Measurements from ENCODE around the gene POLR3GL. TPM values are rescaled to one million over a fixed set of nuclear protein-coding genes. Genes with fewer than 3 reads are reported as not detected.

Gene POLR3GL
- total and polyA plus RNA-seq, 10 of the 15 experiments (the other 5 are each of a cell fraction or from before 2014, with no cell fraction given): 12.8 to 47.0 (median 26.6) TPM

- CTCF ChIA-PET: interaction anchor here (0.6 to 2.0 kb wide), 6 partner anchors 10 to 122 kb away, joined by 3 to 9 read pairs (median 4); partner anchors contain the start of gene NUDT17
- TF ChIP-seq CEBPB (IDR thresholded peaks at IDR 0.05; ENCODE audit: borderline replicate concordance in 1 of 2, low read depth in 2 of 2, low read length in 2 of 2) (no peak), PAX8 (IDR thresholded peaks at IDR 0.05) (no peak), ELK1 (IDR thresholded peaks at IDR 0.05; ENCODE audit: low read depth, low read length) (no peak), RB1 (IDR thresholded peaks at IDR 0.05; ENCODE audit: borderline replicate concordance) (no peak), WRNIP1 (IDR thresholded peaks at IDR 0.05; ENCODE audit: borderline replicate concordance, low read depth, low read length) (no peak), NBN (IDR thresholded peaks at IDR 0.05) (no peak), YBX1 (IDR thresholded peaks at IDR 0.05) (no peak), TCF12 (IDR thresholded peaks at IDR 0.05; ENCODE audit: low read depth, low read length) (no peak), SREBF2 (IDR thresholded peaks at IDR 0.05; ENCODE audit: low read length) (no peak), MTA2 (IDR thresholded peaks at IDR 0.05; ENCODE audit: low read depth) (no peak), STAT3 (IDR thresholded peaks at IDR 0.05; ENCODE audit: low read depth, low read length) (no peak), SUPT20H (IDR thresholded peaks at IDR 0.05; ENCODE audit: borderline replicate concordance, control insufficient read depth, low read depth, low read length) (no peak)
- no peaks in the 10 kb centered on the region for H4K20me1 ChIP-seq (ENCODE audit: control insufficient read depth, insufficient read depth)
- no peaks in the 10 kb centered on the region for H3K27me3 ChIP-seq (replicated peaks in 1 of 2; ENCODE audit: control insufficient read depth in 2 of 2, insufficient read depth in 2 of 2, low read length in 1 of 2)
- SMC1A ChIA-PET (ENCODE audit: uncharacterized antibody, unreplicated experiment): interaction anchor here (1.3 to 7.9 kb wide), 4 partner anchors 9 to 31 kb away, joined by 3 to 93 read pairs (median 3); partner anchors contain the start of gene LIX1L
- in situ Hi-C loops (cut with MboI): no loop called here
- no peak overlapping the region for H3K4me2 ChIP-seq (ENCODE audit: control insufficient read depth, insufficient read depth)
- H3K9ac ChIP-seq (ENCODE audit: control insufficient read depth, insufficient read depth, low read length): no peak overlapping the region
- RAD21 ChIA-PET (ENCODE audit: unreplicated experiment): interaction anchor here (6.7 kb wide), 1 partner anchor 11 kb away, joined by 100 read pairs; no protein-coding TSS in a partner anchor
- POLR2A ChIA-PET: interaction anchor here (0.9 to 4.3 kb wide), 4 partner anchors 9 to 70 kb away, joined by 3 to 15 read pairs (median 8); partner anchors contain the start of genes LIX1L and RBM8A
- H3K4me1 ChIP-seq (ENCODE audit: control insufficient read depth, insufficient read depth, low read length): peaks cover 11% of the 10 kb centered on the region
- H3K27ac ChIP-seq (ENCODE audit: control insufficient read depth, insufficient read depth): no peak overlapping the region
- no TSS peak for BruUV-seq (replicated peaks)
- no peak for DNase-seq (ENCODE audit: low read depth, low spot score)
- no peak for ATAC-seq
- H2AFZ ChIP-seq (ENCODE audit: control insufficient read depth, low read depth, low read length): no peak overlapping the region
- 90% methylated on average over 2 of the region's 2 CpGs for WGBS (ENCODE audit: insufficient coverage, insufficient replicate concordance, low lambda C conversion rate, missing lambda C conversion rate)
- no peak overlapping the region for H3K4me3 ChIP-seq
- intact Hi-C loops (cut with micrococcal nuclease; ENCODE audit: unreplicated experiment): no loop called here
- no peaks in the 10 kb centered on the region; the same call in 1 of the 2 replicates for H3K79me2 ChIP-seq (ENCODE audit: control insufficient read depth, insufficient read depth, low read length)
- H3K9me3 ChIP-seq (replicated peaks; ENCODE audit: control insufficient read depth, insufficient read depth, low read length): peaks cover 7% of the 10 kb centered on the region
- H3K36me3 ChIP-seq (ENCODE audit: control insufficient read depth in 2 of 2, insufficient read depth in 2 of 2, low read length in 1 of 2): no peaks in the 10 kb centered on the region
- FAIRE-seq: no peak
Measured at GRCh38 chr1:145967288-145967687, 2.8 kb downstream of the POLR3GL start.

Data from GM12878 (cell line).